ENCODE results near the gene ZMYM4.

Gene ZMYM4

DNA sequence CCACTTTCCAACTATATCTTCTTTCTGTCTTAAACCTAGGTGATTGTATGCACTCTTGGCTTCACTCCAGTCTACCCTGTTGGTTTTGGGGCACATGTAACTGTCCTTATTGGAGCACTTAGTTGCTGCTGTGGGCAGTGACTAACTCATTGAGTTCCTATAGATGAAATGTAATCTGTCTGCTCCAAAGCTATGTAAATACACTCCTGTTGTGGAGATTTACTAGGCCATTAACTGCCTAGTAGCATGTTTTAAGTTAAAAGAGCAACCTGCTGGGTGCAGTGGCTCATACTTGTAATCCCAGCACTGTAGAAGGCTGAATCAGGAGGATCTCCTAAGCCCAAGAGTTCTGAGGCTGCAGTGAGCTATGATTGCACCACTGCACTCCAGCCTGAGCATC is 137.6 kb downstream of the ZMYM4 start:
- DNase-seq (ENCODE audit: low read depth), result no peak

DNA sequence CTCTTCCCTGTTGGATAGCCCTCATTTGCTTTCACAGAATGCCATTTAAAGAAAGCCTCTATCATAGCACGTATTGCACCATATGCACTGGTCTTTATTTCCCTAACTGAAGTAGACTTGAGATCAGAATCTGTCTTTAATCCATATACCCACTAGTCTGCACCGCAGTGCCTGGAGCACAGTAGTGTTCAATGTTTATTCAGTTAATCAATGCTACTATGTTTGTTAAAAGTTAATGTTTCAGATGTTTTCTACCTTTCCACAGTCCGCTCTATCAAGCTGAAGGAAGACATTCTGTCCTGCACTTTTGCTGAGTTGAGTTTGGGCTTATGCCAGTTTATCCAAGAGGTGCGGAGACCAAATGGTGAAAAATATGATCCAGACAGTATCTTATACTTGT is 139.2 kb downstream of the ZMYM4 start:
- no peak for DNase-seq (ENCODE audit: low read depth)

DNA sequence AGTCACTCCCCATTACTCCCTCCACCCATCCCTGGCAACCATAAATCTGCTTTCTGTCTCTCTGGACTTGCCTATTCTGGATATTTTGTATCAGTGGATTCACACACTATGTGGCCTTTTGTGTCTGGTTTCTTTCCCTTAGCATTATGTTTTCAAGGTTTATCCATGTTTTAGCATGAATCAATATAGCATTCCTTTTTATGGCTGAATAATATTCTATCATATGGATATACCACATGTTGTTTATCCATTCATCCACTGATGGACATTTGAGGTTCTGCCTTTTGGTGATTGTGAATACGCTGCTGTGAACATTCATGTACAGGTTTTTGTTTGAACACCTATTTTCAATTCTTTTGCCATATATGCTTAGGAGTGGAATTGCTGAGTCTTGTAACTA is 140.4 kb downstream of the ZMYM4 start:
- no peak for DNase-seq (ENCODE audit: low read depth)

DNA sequence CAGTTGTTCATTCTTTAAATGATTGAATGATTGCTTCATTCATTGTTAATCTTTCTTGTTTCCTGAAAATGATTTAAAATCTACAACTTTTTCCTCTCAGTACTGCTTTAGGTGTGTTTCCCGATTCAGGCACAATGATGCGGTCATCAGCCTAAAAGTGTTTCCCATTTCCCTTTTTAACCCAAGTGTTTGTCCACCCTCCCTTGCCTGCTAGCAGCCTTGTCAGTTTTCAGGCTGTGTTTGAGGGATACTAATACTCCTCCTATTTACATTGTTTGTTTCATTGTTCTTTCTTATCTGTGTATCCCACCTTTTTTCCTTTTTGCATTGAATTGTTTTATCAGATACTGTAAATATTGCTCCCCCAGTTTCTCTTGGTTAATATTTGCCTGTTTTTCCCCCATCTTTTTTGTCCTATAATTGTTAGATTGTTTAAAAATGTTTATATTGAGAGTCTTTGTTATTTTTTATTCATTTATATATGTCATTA is 157.6 kb downstream of the ZMYM4 start:
- no peak for DNase-seq (ENCODE audit: low read depth)

DNA sequence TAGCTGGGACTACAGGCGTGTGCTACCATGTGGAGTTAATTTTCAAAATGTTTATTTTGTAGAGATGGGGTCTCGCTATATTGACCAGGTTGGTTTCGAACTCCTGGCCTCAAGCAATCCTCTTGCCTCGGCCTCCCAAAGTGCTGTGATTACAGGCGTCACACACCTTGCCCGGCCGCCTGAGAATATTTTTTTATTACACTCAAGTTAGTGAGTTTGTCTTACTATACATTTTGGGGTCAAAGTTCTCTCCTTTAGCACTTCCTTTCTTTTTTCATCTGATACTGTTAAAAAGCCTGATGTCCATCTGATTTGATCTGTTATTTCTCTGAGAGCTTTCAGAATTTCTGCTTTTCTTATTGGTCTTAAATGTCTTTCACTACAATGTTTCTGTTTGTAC is 159.9 kb downstream of the ZMYM4 start:
- DNase-seq (ENCODE audit: low read depth), result no peak

DNA sequence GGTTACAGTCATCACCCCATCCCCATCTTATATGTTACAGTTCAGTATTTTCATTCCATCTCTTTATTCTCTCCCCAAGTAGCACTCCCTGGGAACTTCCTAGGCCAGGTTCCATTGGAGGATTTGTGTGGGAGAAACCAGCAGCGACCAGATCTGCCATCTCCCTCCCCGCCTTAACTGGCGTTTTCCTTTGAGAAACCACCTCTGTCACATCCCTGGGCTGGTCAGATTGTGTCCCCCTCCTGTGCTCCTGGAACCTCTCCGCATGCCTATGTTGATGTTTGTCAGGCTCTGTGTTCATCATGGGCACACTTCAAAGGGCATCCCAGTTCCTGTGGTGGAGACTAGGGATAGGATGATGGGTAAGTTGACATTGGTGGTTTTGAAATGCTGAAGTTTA is 162.3 kb downstream of the ZMYM4 start:
- DNase-seq (ENCODE audit: low read depth), result no peak

DNA sequence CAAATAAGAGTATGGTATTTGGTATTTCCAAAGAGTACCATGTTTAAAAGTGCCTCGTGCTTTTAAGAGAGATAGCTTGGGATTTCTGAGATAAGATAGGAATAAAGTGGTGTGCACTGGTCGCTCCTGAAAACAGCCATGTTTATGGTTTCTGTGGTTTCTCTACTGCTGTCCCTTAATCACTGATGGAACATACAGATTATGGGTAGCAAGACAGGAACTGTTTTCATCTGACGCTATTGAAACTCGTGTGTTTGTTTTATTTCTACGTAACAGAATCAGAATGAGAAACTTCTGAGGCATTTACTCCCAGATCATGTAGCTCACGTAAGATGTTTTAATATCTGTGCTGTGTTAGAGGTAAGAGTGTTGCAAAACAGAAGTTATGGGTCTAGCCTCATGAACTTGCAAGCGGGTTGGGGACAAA is 162.7 kb downstream of the ZMYM4 start:
- DNase-seq (ENCODE audit: low read depth), result no peak

DNA sequence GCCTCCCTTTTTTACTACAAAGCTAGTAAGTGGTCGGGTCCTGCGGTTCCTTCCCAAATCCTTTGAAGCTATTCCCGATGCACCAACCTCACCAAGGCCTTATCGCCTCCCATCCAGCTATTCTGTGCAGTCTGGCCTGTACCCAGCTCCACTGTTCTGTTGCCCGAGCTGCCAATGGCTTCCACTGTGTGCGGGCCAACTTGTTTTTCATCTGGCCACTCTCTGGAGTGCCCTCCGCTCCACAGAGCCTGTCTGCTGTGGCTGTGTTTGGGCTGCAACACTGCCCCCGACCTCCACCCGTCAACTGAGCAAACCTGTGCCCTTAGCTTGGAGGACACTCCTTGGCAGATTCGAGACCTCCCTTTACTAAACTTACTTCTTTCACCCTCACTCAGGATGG is 163.7 kb downstream of the ZMYM4 start:
- no peak for DNase-seq (ENCODE audit: low read depth)

DNA sequence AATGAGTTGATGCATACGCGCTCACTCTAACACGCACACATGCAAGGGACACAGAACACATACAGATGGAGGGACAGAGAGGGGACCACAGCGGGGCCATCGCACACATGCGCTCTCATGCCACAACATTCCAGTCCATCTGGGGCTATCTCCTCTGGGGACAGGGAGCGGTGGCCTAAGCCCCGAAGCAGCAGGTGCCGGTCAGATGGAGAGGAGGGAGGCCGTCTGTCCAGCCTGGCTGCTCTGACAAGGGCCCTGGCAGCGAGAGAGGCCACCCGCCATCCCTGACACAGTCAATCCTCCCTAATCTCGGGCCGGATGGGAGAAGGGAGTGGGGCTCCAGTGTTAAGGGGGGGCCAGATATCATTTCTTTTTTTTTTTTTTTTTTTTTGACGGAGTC is 165.2 kb downstream of the ZMYM4 start:
- DNase-seq (ENCODE audit: low read depth), result no peak

DNA sequence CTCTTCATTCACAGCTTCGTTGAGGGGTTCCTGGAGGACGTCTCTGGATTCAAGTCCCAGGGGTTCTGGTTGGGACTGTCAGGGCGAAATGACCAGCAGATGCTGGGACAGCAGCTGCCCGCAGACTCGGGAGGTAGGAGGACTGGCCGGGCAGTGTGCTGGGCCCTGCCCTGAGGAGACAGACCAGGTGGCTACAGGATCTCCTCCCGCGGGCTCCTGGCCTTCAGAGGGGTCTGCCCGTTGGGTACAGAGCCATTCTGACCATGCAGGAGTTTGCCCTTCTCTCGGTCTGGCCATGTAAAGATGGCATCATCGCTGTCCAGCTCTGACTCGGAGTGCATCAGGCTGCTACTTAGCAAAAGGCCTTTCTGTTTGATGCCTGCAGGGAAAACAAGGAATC is 166.2 kb downstream of the ZMYM4 start:
- DNase-seq (ENCODE audit: low read depth), result no peak

DNA sequence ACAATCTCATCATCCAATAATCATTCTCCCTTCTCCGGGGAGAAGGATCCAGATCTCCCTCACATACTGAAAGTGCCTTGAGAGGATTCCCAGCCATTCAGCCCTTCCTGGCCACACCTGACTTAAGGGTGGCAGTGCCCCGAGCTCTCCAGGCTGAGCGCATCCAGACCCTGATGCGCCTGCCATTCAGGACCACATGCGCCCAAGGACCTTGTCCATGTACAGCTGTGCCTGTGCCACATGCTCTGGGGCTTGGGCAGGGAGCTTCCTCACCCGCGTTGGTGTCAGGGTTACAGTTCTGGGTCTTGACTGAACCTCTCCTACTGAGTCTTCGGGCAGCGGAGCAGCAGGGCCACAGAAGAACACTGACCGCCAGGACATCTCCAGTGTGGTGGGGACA is 167.6 kb downstream of the ZMYM4 start:
- no peak for DNase-seq (ENCODE audit: low read depth)

DNA sequence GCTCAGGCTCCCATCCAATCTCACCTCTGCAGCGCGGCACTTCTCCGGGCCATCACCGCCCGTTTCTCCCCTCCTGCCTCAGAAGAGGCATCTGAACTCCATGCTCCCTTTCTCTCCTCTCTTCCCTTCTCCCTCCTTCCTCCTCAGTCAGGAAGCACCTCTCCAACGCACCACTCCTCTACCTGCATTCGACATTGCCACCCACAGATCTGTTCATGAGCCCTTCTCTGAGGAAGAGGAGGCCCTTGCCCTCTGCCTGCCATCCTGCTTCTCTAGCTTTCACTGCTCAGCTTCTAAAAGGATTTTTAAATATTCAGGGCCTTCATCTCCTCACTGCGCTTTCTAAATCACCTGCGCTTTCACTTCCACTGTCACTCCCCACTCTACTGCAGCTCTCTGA is 168.7 kb downstream of the ZMYM4 start:
- no peak for DNase-seq (ENCODE audit: low read depth)

DNA sequence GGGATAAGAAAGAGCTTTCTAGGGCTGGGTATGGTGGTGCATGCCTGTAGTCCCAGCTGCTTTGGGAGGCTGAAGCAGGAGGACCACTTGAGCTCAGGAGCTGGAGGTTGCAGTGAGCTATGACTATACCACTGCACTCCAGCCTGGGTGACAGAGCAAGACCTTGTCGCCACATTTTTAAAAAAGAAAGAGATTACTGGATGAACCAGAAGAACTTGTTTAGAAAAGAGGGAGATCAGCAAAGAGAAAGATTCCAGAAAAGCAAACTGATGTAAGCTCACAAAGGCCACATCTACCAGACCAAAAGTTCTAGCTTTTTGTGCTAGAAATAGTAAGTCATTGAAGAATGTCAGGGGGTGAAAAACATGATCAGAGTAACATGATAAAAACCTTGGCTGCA is 171.1 kb downstream of the ZMYM4 start:
- no peak for DNase-seq (ENCODE audit: low read depth)

DNA sequence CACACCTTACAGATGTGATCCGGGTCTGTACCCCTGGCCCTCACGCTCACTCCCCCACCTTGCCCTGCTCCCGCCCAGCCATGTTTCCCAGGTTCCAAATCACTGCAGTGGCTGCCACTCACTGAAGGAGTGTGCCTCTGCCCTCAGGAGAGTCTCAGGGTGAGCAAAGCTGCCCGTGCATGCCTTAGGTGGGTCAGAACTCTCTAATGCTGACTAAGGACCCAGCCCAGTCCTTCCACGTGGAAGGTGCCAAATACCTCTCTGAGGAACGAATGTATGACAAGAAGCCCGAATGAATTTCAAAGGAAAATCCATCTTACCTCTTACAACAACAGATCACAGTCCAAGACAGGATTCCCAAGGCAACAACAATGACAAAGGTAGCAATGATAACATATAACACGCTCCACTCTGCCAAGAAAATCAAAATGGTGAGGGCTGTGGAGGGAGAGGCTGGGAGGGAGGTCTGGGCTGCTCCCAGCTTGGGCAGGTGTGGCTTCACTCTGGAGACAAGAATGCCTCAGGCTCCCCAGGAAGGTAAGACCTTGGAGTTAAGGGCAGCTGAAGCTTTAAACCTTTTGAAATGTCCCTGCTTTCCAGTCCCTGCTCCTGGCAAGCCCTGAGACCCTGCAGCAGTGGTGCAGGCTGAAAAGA is 173.5 kb downstream of the ZMYM4 start:
- no peak for DNase-seq (ENCODE audit: low read depth)

DNA sequence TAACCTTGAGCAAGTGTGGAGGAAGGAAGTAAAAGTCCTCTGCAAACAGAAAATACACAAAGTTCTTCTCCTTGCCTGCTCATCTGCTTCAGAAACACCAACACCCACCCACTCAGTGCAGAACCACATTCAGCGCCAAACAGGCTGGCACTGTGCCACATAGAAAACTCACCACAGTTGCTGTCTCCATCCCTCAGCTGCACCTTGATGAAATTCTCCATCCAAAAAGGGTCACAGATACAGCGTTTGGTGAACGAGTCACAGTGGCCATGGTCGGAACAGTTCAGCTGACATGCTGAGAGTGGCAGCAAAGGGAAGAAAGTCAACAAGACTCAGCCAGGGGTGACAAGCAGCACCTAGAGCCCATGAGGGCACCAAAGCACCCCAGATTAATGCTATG is 174.2 kb downstream of the ZMYM4 start:
- DNase-seq (ENCODE audit: low read depth), result peak; percentile 6

DNA sequence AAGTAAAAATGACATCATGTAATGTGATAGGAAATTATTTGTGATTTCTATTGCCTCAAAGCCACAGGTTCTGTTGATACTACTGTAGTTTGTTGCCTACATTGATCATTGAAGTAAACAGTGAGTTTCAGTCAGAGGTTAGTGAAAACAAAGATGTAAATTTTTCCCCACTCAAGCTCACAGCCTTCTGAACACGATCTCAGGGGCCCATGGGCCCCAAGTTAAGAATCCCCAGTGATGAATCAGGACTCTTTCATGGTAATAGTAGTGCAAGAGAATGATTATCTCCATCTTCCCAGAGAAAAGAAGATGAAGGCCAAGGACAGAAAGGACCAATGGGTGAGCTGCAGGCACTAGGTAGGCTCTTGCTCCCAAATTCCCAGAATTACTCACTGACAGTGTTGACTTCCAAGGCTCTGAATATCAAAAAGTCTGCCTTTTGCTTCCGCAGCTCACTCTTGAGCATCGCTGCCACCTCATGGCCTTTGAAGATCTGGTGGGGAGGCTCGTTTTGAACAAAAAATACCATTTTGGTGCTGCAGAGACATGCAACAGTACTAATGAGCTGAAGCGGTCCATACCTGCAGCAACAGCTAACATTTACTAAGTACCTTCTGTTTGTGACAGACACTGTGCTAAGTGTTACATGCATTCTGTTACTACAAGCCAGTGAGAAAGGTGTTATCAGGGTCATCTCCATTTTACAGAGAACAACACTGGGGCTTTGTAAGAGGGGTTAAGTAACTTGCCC is 175.4 kb downstream of the ZMYM4 start:
- no peak for DNase-seq (ENCODE audit: low read depth)

DNA sequence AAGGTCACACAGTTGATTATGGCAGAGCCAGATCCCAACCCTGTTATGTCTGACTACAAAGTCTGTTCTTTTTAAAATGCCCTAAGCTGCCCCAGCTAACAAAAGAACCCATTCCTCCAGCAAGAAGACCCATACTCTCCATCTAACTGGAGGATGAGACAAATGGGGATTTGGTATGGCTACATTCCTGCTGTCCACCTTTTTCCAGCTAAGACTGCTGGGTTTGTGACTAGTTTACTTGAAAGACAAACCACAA is 175.9 kb downstream of the ZMYM4 start:
- no peak for DNase-seq (ENCODE audit: low read depth)

DNA sequence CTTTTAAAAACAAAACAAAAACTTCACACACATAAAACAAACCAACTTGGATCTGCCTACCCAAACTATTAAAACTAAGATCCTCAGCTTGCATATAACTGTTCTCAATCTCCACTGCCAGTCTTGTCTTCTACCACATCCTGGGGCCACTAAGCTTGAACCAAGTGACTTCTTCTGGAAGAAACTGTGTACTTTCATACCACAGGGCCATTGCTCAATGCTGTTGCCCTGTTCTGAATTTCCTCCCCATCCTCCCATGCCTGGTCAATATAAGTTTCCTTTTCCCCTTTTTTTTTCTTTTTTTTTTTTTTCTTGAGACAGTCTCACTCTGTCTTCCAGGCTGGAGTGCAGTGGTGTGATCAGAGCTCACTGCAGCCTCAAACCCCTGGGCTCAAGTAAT is 178.8 kb downstream of the ZMYM4 start:
- DNase-seq (ENCODE audit: low read depth), result no peak

DNA sequence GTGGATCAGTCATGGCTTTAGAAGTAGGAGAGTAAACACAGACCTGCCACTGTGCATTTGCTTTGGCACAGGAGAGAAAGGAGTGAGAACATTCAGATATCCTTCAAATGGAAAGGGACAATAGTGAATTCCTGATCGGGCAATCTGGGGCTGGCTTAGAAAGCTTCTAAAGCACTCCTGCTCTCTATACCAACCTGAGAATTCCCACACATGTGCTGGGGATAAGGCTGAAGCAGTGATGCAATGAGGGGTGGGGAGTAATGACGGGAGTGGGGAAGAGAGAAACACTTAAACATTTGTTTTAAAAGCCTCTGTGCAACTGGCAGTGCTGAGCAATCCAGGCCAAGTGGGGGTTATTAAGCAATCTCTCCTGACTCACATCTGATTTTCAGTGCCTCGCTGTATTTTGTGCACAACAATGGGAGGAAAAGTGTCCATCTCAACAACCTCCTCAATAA is 179.9 kb downstream of the ZMYM4 start:
- DNase-seq (ENCODE audit: low read depth), result no peak

DNA sequence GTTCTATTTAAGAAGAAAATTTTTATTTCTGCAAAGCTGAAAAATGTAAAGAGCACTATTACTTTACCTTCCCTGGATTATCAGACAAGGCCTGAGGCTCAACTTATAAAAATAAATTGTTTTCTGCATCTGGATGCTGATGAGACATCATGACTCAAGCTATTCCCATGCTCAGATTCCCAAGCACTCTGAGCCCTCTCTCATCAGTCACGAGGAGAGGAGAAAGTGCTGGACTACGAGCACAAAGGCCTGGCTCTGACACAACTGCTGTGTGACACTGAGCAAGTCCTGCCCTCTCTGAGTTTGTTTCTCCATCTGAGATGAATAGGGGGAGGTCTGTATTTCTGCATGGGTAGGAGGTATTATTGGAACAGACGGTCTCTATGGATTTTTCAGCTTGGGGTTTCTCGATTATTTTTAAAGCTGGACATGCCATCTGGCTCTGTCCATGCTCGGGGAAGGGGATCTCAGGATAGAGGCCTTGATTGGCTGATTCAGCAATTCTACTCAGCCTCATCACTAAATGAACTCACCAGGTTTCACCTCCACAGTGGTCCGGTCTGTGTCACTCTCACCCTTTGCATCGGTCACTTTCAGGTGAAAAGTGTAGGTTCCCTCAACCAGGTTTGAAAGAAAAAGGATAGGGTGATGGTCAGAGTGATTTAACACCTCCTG is 181.0 kb downstream of the ZMYM4 start:
- DNase-seq (ENCODE audit: low read depth), result no peak

DNA sequence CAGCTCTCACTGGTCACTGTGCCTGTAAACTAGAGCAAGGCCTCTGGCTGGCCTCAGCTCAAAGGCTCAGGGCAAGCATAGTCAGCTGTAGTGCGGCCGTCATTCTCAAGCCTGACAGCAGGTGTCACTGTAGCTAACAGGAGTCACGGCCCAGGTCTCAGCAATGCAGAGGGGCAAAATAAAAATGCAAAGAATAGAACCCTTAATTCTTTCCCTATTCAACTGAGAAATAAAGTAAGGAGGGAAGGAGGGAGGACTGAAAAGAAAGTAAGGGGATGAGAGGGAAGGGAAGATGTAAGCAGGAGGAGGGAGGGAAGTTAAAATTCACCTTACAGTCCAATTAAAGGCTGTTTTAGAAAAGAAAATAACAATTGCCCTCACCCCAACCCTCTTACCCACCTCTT is 182.6 kb downstream of the ZMYM4 start:
- DNase-seq (ENCODE audit: low read depth), result peak; percentile 47

DNA sequence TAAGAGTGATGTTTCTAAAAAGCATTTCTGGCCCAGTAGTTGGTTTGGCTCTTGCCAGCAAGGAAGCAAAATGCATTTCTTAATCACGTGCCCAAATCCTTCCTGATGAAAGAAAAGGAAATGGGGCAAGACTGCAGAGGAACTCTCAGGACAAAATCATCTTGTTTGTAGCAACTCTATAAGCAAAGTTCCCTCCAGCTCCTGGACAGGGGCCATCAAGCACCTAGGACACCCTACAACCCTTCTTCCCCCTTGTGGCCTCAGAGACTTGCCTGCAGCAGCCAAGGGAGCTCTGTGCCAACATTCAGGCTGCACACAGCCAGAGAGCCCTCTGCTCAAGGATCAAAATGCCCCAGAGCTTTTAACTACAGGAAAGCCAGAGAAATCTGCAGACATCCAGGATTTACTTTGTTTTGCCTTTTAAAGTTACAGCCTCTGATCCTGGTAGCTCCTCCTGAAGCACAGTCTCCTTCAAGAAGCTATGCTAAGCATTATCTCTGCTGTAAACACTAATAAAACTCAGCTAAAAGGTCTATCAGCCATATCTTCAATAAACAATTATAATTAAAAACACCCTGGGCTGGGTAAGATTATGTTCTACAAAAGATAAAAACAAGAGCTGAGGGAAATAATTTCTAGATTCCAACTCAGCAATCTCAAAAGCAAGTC is 183.7 kb downstream of the ZMYM4 start:
- no peak for DNase-seq (ENCODE audit: low read depth)

DNA sequence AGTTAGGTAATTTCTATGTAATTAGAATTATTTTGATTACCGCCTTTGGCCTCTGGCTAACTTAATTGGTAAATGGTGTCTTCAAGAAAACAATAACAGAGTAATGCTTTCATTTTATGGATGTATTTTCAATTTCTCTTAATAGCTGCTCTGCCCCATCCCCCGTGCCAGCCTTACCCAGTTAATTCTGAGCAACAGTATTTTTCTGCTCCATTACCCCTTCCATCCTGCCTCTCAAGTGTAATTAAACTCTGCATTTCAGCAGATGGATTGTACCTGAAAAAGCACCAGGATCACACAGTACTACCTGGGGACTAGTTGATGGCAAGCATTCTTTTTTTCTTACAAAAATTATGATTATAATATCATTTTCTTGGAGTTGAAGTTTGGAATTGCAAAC is 184.5 kb downstream of the ZMYM4 start:
- DNase-seq (ENCODE audit: low read depth), result no peak
